Stimulated activated CD4-positive, alpha-beta T cell treated with anti-CD3 and anti-CD28 coated beads, TNF-alpha, amount 100 ng/mL, for 1 hour (primary cell): ENCODE measurements around the gene ATG16L1.

Source experiments
- DNase-seq, 3 donors: peaks; one replicate each; pipeline ENCODE4 v3.0.0-alpha.2; 2020; ENCODE audit warnings: low read depth in 3 of 3, low spot score in 1 of 3

The ATG16L1 gene

DNA sequence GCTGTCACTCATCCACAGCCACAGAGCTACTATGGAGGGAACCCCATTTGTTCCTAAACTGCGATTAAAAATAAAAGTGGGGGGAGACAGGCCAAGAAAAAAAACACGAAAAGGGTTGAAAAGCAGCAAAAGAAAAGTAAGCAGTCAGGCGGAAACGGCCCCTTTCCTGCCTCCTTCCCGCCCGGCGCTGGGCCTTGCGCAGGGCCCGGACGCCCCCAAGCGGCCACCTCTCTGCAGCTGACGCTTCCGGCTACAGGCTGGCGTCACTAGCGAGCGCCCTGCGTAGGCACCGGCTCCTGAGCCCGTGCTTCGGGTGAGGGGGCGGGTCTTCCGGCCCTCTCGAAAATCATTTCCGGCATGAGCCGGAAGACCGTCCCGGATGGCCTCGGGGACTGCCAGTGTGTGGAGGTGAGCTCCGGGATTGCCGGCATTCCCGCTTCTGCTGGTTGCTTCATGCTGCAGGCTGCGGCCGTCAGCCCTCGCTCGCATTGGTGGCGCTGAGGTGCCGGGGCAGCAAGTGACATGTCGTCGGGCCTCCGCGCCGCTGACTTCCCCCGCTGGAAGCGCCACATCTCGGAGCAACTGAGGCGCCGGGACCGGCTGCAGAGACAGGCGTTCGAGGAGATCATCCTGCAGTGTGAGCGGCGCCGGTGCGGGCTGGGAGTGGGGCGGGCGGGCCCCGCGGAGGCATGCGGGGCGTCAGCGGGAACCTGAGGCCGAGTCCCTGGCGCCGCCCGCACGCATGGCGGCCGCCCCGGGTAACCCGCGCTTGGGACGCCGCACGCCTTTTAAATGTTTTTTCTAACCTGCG, at the start of gene ATG16L1:
Gene ATG16L1, plus strand, starts transcription at position 368 of the 811 bp plus-strand sequence. Its CDS starts 155 bp downstream, at position 523.
- DNase-seq, result peak; percentile 84 to 90 (median 88)

GRCh38 chr2:233202531-233202944, 48.9 kb upstream of the ATG16L1 start:
- DNase-seq, result no peak

DNA sequence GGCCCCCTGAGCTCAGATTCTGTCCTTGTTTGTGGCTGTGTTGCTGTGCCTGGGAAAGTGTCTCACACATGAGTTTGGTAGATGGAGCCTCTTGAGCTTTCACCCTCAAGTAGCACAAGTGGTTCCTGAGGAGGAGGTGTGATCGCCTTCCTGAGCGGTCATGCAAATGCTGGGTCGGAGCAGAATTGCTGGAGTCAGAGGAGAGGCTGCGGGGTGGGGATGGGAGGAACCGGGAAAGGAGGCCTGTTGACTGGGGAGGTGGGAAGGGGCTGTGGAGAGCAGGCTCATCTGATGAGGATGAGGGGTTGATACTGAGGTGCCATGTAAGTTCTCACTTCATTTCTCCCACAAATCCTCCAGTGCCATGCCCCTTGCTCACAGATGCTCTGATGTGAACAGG, 48.4 kb upstream of the ATG16L1 start:
- DNase-seq, result no peak

DNA sequence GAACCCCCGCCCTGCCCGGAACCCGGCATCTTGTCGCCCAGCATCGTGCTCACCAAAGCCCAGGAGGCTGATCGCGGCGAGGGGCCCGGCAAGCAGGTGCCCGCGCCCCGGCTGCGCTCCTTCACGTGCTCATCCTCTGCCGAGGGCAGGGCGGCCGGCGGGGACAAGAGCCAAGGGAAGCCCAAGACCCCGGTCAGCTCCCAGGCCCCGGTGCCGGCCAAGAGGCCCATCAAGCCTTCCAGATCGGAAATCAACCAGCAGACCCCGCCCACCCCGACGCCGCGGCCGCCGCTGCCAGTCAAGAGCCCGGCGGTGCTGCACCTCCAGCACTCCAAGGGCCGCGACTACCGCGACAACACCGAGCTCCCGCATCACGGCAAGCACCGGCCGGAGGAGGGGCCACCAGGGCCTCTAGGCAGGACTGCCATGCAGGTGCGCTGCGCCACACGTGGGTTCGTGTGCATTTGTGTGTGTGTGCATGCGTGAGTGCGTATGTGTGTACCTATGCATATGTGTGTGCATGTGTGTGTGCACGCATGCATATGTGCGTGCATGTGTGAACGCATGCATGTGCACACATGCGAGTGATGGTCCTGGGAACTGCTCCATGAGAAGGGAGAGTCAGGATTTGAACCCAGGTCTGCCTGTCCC, 47.1 kb upstream of the ATG16L1 start:
- DNase-seq, result no peak

GRCh38 chr2:233208382-233209116, 42.9 kb upstream of the ATG16L1 start:
- no peak for DNase-seq

DNA sequence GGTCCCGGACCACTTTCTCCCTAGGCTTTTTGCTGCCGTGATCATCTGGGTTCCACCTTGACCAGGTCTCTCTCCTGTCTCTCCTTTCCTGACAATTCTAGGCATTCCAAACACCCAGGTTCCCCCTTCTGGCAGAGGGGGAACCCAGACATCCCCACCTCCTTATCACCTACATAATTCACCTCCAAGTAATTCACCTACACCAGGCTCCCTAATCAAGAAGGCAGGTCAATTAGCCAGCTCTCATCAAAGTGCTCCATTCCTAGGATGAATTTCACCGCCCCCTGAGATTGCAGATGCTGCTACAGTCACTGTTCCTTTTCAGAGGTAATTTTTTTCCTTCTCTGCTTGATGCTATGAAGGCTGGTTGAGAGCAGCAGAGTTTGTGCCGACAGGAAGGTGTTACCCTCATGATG, 42.3 kb upstream of the ATG16L1 start:
- DNase-seq, result no peak

DNA sequence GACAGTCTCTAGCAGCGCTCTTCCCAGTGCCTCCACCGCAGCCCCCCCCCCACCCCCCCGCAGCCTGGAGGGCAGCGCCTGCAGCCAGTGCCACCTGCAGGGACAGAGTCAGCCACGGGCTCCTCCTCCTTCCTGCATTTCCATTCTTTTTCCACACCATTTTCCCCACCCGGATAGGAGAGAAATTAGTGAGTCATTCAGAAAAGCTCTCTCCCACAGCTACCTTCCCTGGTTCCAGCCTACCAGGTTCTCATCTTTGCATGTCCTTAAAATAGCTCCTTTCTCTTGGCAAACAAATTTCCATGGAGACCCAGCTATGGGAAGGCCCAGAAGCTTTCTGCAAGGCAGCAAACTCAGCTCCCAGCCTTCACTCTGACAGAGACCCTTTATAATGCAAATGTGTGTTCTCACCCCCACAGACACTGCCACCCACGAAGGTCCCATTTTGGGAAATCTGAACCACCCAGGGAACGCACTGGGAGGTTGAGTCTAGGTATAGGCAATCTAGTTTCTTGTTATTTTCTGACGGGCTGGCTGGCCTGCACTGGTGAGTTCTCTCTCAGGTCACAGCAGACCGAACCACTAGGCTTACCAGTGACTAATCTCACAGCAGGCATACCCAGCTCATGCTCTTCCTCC, 41.8 kb upstream of the ATG16L1 start:
- DNase-seq, result no peak

DNA sequence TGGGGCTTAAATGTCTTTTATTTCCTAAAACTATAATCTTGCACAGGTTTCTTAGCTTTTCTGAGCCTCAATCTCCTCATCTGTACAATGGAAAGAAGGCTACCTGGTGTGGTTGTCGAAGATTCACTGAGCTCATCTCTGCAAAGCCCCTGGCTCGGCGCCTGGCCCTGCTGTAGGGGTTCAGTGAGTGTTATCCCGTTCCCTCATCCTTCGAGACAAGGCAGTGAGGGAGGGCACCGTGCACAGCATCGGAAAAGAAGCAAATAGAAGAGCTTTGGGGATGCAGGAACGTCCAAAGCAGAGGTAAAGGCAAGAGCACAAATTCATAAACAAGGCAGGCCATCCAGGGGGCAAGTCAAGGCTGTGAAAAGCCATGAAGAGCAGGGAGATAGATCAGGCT, 41.2 kb upstream of the ATG16L1 start:
- no peak for DNase-seq

DNA sequence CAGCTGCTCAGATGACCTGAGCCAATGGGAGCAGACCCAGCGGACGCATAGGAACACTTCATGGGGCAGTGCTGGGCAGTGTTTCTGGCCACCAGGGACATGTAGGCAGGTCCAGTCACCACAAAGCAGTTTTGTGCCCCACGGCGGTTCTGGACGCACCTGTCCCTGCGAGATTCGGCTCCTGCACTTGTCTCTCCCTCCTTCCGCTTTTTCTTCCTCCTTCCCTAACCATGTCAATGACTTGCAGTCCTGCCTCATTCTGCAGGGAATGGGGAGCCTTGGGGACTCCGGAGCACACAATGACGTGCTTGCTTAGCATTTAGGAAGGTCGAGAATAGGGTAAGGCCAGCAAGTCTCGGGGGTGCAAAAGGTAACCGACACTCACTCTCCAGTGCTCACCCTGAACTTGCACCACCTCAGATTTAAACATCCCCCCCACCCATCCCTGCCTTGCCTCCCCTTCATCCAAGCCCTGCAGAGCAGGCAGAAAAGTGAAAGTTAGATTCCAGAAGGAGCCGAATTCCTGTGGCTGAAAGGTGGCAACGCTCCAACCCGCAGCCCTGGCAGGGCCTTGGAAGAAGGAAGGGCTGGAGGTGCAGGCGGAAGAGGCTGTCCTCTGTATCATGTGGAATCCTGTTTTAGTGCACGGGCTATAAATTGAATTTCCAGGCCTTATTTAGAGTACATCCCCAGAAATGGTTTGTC, 40.5 kb upstream of the ATG16L1 start:
- DNase-seq, result no peak

DNA sequence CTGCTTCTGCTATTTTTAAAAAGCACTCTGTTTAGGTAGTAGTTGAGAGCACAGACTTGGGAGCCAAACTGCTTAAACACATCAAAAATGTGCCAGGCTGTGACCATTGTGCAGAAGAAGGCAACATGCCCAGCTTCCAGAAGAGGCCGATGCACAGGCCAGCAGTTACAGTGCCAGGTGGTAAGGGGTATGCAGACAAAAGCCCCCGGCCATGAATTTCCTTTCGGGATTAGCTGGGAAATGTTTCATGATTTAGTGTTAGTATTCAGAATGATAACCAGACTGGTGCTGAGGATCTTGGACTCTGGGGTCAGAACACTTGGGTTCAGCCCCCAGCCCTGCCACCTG, 40.0 kb upstream of the ATG16L1 start:
- no peak for DNase-seq

DNA sequence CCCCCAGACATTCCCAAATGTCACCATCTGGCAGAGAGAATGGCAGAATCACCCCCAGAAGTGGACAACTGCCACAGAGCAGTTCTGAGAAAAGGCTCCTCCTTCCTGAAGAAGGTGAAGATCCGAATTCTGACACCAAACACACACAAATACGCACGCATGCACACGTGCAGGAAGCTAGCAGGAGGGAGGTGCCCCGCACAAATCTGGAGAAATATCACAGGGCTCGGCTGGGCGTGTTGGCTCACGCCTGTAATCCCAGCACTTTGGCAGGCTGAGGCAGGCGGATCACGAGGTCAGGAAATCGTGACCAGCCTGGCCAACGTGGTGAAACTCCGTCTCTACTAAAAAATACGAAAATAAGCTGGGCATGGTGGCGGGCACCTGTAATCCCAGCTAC, 38.5 kb upstream of the ATG16L1 start:
- no peak for DNase-seq

GRCh38 chr2:233213975-233214374, 37.5 kb upstream of the ATG16L1 start:
- DNase-seq, result no peak

DNA sequence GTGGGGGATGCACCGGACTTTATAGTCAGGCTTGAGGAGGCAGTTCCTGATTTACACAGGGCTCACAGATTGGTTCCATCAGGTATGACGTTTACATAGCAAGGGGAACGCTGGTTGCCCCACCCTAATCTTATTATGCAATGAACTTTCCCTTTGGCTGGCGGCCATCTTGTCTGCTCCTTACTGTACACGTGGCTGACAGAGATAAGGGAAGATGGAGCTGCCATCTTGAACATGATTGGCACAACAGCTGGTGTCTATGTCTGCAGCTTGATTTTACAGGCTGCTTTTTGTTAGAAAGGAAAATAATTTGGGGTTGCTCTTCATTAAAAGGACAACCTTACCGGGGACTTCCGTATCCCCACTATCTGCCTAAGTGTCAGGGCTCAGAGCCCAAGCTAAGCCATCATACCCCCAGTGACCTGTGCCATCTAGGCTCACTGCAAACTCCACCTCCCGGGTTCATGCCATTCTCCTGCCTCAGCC, 33.5 kb upstream of the ATG16L1 start:
- DNase-seq, result no peak

DNA sequence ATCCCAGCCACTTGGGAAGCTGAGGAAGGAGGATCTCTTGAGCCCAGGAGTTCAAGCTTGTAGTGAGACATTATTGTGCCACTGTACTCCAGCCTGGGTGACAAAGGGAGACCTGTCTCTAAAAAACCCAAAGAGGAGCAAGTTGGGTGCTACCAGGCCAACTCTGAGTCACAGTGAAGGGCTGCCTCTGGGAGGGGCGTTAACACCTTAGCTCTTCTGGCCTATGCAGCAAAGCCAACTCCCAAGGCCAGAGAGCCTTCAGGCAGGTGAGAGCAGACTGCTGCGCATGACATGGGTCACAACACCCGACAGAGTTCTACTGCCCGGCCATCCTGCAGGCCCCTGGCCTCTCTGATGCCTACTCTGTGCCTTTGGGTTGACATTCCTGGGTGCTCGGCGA, 32.6 kb upstream of the ATG16L1 start:
- DNase-seq, result no peak

DNA sequence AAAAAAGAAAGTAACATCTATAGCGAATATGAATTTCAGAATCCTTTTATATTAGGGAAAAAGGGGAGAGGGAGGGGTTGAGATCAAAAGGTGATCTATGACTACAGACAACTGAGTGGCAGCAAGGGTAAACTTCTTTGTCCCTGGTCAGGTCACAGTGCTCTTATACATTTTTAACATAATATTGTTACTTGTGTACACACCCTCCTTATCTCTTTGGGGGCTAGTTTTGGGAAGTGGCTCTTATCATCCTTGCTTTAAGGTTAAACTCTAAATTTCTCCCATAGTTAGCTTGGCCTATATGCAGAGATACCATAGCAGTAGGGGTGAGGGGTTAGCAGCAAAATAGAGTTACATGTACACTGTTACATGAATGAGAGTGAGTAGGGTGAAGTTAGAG, 31.6 kb upstream of the ATG16L1 start:
- no peak for DNase-seq

- DNase-seq, result no peak
These were observed 30.0 kb upstream of the ATG16L1 start for GRCh38 chr2:233221378-233222063.

DNA sequence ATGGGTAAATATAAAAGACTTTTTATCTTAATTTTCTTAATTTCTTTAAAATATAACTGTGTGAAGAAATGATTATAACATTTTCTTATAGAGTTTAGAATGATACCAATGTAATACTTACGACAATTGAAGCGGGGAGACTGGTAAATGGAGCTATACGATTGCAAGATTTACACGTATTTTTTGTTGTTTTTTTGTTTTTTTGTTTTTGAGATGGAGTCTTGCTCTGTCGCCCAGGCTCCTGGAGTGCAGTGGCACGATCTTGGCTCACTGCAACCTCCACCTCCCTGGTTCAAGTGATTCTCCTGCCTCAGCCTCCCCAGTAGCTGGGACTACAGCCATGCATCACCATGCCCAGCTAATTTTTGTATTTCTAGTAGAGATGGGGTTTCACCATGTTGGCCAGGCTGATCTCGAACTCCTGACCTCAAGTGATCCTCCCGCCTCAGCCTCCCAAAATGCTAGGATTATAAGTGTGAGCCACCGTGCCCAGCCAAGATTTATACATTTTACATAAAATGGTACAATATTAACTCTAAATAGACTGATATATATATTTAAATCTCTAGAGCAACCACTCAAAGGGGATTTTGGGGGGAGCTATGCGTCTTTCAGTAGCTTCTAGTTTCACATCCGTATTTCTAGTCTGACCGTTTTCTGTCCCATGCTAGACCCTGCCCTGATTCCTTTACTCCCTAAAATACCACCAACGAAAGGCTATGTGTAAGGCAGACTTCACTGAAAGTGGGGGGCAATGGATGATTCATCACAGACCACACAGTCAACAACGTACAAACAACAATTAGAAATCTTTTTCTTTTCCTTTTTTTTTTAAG, 28.2 kb upstream of the ATG16L1 start:
- DNase-seq, result no peak

DNA sequence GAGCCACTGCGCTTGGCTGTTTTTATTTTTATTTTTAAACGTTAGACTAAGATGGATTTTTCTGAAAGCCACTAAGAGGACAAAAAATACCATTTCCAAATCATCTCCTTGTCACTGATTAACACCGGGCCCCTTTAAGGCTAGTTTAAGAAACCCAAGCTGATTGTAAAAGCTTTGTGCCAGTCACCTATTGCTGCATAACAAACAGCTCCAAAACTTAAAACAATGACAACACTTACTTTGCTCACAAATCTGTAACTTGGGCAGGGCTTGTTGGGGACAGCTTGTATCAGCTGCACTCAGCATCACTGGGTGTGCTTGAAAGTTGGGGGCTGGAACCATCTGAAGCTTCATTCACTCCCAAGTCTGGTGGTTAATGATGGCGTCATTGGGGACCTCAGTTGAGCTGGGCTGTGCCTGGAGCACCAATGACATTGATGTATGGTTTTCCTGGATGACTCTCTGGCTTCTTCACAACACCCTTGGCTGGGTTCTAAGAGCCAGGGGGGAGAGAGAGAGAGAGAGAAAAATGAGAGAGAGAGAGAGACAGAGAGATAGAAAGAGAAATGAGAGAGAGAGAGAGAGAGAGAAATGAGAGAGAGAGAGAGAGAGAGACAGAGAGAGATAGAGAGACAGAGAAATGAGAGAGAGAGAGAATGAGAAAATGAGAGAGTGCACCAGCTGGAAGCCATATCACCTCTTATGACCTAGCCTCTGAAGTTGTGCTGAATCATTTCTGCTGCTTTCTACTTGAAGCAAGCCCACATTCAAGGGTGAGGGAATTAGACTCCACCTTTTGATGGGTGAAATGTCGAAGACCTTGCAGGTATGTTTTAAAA, 26.0 kb upstream of the ATG16L1 start:
- no peak for DNase-seq
